Activated CD8-positive, alpha-beta T cell treated with anti-CD3 and anti-CD28 coated beads for 36 hours (primary cell): ENCODE measurements around the gene CCDC174. TPM values are rescaled to one million over a fixed set of nuclear protein-coding genes. Genes with fewer than 3 reads are reported as not detected.
"Not testable (repeated sequence)": the region's sequence is repeated elsewhere in the genome, so short reads cannot be mapped to it uniquely, and the experiment has no call there.

Experiments used
- ATAC-seq: fragments of 200-7000 bp; cut with Tn5 transposase; one replicate; pipeline ENCODE4 v1.10.0; 2021; ENCODE audit warnings: mild to moderate bottlenecking, moderate library complexity
- CTCF ChIA-PET: fragments of 350-600 bp; sonication (Branson Sonifier 250); formaldehyde crosslinking; loops from one replicate; lab custom pipeline; 2021; ENCODE audit warnings: antibody characterized with exemption; lab: Charles Lee
- POLR2A ChIA-PET: fragments of 350-600 bp; sonication (Branson Sonifier 250); formaldehyde crosslinking; loops from one replicate; lab custom pipeline; 2021; ENCODE audit warnings: antibody characterized with exemption; lab: Charles Lee
- DNase-seq: peaks from one replicate; pipeline ENCODE4 v3.0.0-alpha.2; 2020
- H3K27ac Mint-ChIP-seq: one replicate; pipeline ENCODE4 v1.8.0; 2021; ENCODE audit warnings: mild to moderate bottlenecking, mixed read lengths
- H3K27me3 Mint-ChIP-seq: one replicate; pipeline ENCODE4 v1.8.0; 2021; ENCODE audit warnings: mixed read lengths
- H3K36me3 Mint-ChIP-seq: one replicate; pipeline ENCODE4 v1.8.0; 2021; ENCODE audit warnings: low read depth, mixed read lengths
- H3K4me1 Mint-ChIP-seq: one replicate; pipeline ENCODE4 v1.8.0; 2021; ENCODE audit warnings: low read depth, mixed read lengths
- H3K4me3 Mint-ChIP-seq: one replicate; pipeline ENCODE4 v1.8.0; 2021; ENCODE audit warnings: mild to moderate bottlenecking, moderate library complexity, mixed read lengths
- H3K9me3 Mint-ChIP-seq: one replicate; pipeline ENCODE4 v1.8.0; 2021; ENCODE audit warnings: mixed read lengths
- intact Hi-C: fragments of 100-400 bp; cut with micrococcal nuclease; formaldehyde crosslinking; loops from one replicate; pipeline ENCODE4 v1.10.0; 2022
- total RNA-seq, 2 experiments: library from RNA; stranded (reverse); gene quantifications; one replicate each; pipeline ENCODE4 v1.2.3, GENCODE V29; 2021
- TF ChIP-seq, protein P1 (sequence below): fragments of 200-600 bp; IDR thresholded peaks from one replicate; pipeline ENCODE4 v1.8.0; 2022; ENCODE audit warnings: antibody characterized with exemption, mild to moderate bottlenecking

The CCDC174 gene
- total RNA-seq, 2 experiments from 2014 or later, result 14.2 to 16.2 TPM

DNA sequence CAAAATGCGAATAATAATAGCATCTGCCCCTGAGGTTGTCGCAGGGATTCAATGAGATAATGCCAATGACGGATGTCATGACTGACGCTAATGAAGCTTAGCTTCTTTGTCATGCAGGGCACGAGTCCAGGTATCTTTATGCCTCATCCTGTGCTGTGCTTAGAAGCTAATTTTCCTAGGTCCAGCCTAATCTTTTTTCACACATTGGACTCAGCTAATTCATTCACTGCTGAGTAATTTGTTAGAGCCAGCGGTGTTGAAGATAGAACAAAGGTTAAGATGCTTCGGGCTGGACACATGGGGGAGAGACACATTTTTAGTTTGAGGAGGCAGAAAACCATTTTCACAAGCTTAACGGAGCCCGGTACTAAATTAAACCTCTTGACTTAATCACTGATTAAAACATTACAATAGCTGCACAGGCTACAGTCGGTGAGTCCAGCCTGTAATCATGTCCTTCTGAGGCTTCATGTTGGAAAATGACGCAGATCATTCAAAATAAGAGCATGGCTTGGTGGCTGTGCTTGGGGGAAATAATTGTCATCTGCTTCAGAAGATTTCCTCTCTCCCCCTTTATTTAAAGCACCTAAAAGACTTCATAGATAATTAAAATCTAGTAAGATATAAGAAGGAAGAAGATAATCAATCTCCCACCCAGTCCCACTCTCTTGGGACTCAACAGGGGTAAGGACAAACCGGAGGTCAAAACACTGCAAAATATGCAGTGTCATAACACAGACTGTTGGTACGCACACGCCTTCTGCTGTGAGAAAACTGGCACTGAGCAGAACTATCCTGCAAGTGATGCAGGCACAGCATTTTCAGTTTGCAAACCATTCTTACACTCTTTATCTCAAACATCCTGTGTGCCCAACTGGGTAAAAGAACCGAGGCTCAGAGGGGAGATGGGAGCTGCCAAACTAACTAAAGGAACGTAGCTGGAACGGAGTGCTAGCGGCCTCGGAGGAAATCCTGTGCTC, 3.3 kb upstream of the CCDC174 start:
- no peak overlapping the region for H3K4me3 Mint-ChIP-seq
- ChIA-PET CTCF (interaction anchor here (1.4 to 2.0 kb wide), 2 partner anchors 11 to 13 kb away, joined by 3 to 8 read pairs; no protein-coding TSS in a partner anchor), POLR2A (interaction anchor here (0.5 to 1.1 kb wide), 2 partner anchors 9 to 48 kb away, joined by 3 to 4 read pairs; no protein-coding TSS in a partner anchor)

DNA sequence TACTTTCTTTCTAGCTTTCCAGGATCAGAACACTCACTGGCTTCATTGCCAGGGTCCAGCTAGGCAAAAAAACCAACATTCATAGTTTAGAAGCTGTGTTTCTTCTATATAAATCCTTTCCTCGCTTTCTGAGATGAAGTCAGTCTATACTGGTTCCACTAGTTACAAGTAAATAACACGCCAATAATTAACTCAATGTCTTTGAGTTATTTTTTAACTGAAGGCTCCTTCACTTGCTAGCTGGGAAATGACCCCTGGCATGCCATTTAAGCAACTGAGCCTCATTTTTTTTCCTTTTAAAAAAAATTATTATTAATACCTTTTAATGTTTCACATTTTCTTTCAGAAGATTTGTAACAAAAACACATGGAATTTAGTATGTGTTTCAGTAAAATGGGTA, 2.1 kb upstream of the CCDC174 start:
- H3K4me1 Mint-ChIP-seq, result peaks cover 30% of the 10 kb centered on the region
- H3K27ac Mint-ChIP-seq, result no peak overlapping the region
- POLR2A ChIA-PET, result no interaction called here
- DNase-seq (no peak), ATAC-seq (no peak)
- CTCF ChIA-PET, result interaction anchor here (1.0 kb wide), 1 partner anchor 15 kb away, joined by 3 read pairs; no protein-coding TSS in a partner anchor
- H3K9me3 Mint-ChIP-seq, result no peaks in the 10 kb centered on the region
- TF ChIP-seq, protein P1, sequence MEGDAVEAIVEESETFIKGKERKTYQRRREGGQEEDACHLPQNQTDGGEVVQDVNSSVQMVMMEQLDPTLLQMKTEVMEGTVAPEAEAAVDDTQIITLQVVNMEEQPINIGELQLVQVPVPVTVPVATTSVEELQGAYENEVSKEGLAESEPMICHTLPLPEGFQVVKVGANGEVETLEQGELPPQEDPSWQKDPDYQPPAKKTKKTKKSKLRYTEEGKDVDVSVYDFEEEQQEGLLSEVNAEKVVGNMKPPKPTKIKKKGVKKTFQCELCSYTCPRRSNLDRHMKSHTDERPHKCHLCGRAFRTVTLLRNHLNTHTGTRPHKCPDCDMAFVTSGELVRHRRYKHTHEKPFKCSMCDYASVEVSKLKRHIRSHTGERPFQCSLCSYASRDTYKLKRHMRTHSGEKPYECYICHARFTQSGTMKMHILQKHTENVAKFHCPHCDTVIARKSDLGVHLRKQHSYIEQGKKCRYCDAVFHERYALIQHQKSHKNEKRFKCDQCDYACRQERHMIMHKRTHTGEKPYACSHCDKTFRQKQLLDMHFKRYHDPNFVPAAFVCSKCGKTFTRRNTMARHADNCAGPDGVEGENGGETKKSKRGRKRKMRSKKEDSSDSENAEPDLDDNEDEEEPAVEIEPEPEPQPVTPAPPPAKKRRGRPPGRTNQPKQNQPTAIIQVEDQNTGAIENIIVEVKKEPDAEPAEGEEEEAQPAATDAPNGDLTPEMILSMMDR, result no peak
- no peaks in the 10 kb centered on the region for H3K27me3 Mint-ChIP-seq
- H3K36me3 Mint-ChIP-seq, result peaks cover 14% of the 10 kb centered on the region
- intact Hi-C loops, result no loop called here
- no peak overlapping the region for H3K4me3 Mint-ChIP-seq

More for the DNA sequence above, 3.3 kb upstream of the CCDC174 start:
- Mint-ChIP-seq H3K36me3 (peaks cover 9% of the 10 kb centered on the region), H3K27ac (no peak overlapping the region), H3K4me1 (peaks cover 22% of the 10 kb centered on the region), H3K27me3 (no peaks in the 10 kb centered on the region), H3K9me3 (no peaks in the 10 kb centered on the region)
- TF ChIP-seq, protein P1, result no peak
- DNase-seq, result no peak
- intact Hi-C loops, result no loop called here
- no peak for ATAC-seq

DNA sequence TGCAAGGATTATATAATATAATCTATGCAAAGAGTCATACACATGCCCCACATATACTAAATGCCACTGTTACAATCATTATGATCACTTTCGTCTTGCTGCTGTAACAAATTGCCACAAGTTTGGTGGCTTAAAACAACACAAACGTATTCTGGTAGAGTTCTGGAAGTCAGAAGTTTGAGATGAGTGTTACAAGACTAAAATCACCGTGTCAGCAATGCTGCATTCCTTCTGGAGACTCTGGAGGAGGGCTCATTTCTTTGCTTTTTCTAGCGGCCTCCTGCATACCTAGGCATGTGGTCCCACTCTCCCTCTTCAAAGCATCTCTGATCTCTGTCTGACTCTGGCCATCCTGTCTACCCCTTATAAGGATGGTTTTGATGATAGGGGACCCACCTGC, 1.4 kb upstream of the CCDC174 start:
- ChIA-PET CTCF (interaction anchor here (0.8 to 2.3 kb wide), 3 partner anchors 10 to 14 kb away, joined by 3 to 5 read pairs (median 4); no protein-coding TSS in a partner anchor), POLR2A (interaction anchor here (3.6 kb wide), 1 partner anchor 13 kb away, joined by 21 read pairs; no protein-coding TSS in a partner anchor)
- intact Hi-C loops, result no loop called here
- no peaks in the 10 kb centered on the region for H3K9me3 Mint-ChIP-seq
- peaks cover 18% of the 10 kb centered on the region for H3K36me3 Mint-ChIP-seq
- no peaks in the 10 kb centered on the region for H3K27me3 Mint-ChIP-seq
- ATAC-seq (no peak), DNase-seq (no peak)
- H3K4me1 Mint-ChIP-seq, result peaks cover 30% of the 10 kb centered on the region
- TF ChIP-seq, protein P1, result no peak
- H3K27ac Mint-ChIP-seq, result peak overlapping the region; percentile 98
- H3K4me3 Mint-ChIP-seq, result peak overlapping the region; percentile 97

DNA sequence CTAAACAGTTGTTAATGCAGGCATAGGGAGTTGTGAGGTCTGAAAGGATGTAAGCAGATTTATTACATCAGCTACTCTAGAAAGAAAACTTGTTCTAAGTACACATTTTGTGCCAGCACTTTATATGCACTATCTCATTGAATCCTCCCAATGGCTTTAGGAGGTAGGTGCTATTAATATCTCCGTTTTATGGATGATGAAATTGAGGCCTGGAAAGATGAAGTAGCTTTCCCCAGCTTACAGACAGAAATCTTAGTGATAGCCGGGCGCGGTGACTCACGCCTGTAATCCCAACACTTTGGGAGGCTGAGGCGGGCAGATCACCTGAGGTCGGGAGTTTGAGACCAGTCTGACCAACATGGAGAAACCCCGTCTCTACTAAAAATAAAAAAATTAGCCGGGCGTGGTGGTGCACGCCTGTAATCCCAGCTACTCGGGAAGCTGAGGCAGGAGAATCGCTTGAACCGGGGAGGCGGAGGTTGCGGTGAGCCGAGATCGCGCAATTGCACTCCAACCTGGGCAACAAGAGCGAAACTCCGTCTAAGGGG, 872 bp downstream of the CCDC174 start:
- H3K4me1 Mint-ChIP-seq, result peaks cover 41% of the 10 kb centered on the region
- ATAC-seq, DNase-seq, H3K9me3 Mint-ChIP-seq, intact Hi-C loops, H3K27me3 Mint-ChIP-seq: not testable (repeated sequence)
- POLR2A ChIA-PET, result interaction anchor here (1.5 to 3.6 kb wide), 7 partner anchors 8 to 474 kb away, joined by 3 to 21 read pairs (median 10); partner anchors contain the start of genes LSM3 and XPC
- peak overlapping the region; percentile 98 for H3K27ac Mint-ChIP-seq
- peaks cover 32% of the 10 kb centered on the region for H3K36me3 Mint-ChIP-seq
- H3K4me3 Mint-ChIP-seq, result peak overlapping the region; percentile 97
- CTCF ChIA-PET, result interaction anchor here (1.0 to 2.3 kb wide), 6 partner anchors 16 to 264 kb away, joined by 3 to 5 read pairs (median 3); partner anchors contain the start of gene SLC6A6

DNA sequence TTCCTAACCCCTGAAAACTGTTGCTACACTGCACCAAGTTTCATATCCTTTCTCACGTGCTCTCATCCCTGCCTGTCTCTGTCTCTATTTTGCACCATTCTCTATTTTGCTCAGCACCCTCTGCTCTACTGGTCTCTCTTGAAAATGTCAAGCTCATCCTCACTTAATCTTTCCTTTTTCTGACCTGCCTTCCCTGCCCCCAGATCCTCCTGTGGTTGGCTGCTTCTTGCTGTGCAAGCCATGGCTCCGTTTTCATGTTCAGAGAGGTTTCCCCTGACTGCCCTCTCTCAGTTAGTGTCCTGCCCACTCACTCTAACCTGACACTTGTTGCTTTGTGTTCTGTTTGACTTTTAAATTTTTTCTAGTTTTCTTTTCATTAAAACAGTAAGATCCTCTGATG, 6.0 kb downstream of the CCDC174 start:
- Mint-ChIP-seq H3K4me1 (peaks cover 38% of the 10 kb centered on the region), H3K36me3 (peaks cover 52% of the 10 kb centered on the region), H3K27me3 (no peaks in the 10 kb centered on the region), H3K4me3 (no peak overlapping the region), H3K27ac (peak overlapping the region; percentile 60), H3K9me3 (no peaks in the 10 kb centered on the region)
- no peak for ATAC-seq
- intact Hi-C loops, result no loop called here
- no peak for DNase-seq
- ChIA-PET POLR2A (no interaction called here), CTCF (no interaction called here)
- TF ChIP-seq, protein P1, result no peak
